NB4 (cell line): ENCODE results near the gene AP3B1.

Source experiments
- POLR2A ChIP-seq: IDR thresholded peaks from 2 replicates; pipeline ENCODE4 v1.6.1; 2011; ENCODE audit warnings: mild to moderate bottlenecking; ENCODE audit not compliant: insufficient read length; ENCODE audit errors: extremely low read depth
- TF ChIP-seq, protein P1 (sequence below): IDR thresholded peaks from one replicate; pipeline ENCODE4 v1.5.1; 2012; ENCODE audit warnings: low read depth, low read length
- TF ChIP-seq, protein P2 (sequence below): IDR thresholded peaks from 2 replicates; pipeline ENCODE4 v1.6.1; 2011; ENCODE audit warnings: low read depth, low read length

DNA sequence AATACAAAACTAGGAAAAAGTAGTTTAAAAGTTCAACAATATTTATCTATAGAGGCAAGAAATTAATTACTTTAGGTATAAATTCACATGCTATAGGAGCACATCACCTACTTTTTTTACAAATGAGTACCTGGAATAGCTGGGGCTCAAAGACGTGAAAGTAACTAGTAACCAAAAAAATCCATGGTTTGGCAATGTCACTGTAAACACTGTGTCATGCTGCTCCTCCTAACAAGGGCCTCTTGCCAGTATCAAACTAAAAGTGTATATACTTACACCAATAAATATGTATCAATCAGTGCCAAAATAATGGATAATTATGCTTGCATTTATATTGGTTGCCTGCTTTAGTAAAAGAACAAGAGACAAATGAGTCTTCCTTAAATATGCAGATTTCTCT is 78.9 kb downstream of the AP3B1 start:
- TF ChIP-seq, protein P1, sequence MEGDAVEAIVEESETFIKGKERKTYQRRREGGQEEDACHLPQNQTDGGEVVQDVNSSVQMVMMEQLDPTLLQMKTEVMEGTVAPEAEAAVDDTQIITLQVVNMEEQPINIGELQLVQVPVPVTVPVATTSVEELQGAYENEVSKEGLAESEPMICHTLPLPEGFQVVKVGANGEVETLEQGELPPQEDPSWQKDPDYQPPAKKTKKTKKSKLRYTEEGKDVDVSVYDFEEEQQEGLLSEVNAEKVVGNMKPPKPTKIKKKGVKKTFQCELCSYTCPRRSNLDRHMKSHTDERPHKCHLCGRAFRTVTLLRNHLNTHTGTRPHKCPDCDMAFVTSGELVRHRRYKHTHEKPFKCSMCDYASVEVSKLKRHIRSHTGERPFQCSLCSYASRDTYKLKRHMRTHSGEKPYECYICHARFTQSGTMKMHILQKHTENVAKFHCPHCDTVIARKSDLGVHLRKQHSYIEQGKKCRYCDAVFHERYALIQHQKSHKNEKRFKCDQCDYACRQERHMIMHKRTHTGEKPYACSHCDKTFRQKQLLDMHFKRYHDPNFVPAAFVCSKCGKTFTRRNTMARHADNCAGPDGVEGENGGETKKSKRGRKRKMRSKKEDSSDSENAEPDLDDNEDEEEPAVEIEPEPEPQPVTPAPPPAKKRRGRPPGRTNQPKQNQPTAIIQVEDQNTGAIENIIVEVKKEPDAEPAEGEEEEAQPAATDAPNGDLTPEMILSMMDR = no peak
- TF ChIP-seq POLR2A = no peak
- TF ChIP-seq, protein P2, sequence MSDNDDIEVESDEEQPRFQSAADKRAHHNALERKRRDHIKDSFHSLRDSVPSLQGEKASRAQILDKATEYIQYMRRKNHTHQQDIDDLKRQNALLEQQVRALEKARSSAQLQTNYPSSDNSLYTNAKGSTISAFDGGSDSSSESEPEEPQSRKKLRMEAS = no peak
